HG03521 (cell line): ENCODE data around the gene FAU.
"Not testable (repeated sequence)": the region's sequence is repeated elsewhere in the genome, so short reads cannot be mapped to it uniquely, and the experiment has no call there.

Experiments
- ATAC-seq: cut with Tn5 transposase; IDR thresholded peaks from one replicate; pipeline ENCODE4 v1.9.1; 2021; ENCODE audit warnings: mild to moderate bottlenecking, moderate library complexity; ENCODE audit not compliant: unreplicated experiment

Gene FAU

GRCh38 chr11:65121865-65122696 is at the start of gene FAU, which contains the start of gene MRPL49:
FAU (minus strand) TSS chr11:65122134; CDS start chr11:65121813, 321 bp downstream.
MRPL49 (plus strand) TSS chr11:65122321; CDS start chr11:65122347, 26 bp downstream.
- ATAC-seq, result peak; percentile 72

GRCh38 chr11:65170058-65170534 is 48.2 kb upstream of the FAU start, which contains the start of gene SPDYC:
SPDYC (plus strand) TSS chr11:65170233; CDS start chr11:65171358, 1,125 bp downstream.
- ATAC-seq, result no peak

GRCh38 chr11:65169164-65169641 is 47.3 kb upstream of the FAU start:
- ATAC-seq, result no peak

- ATAC-seq, result no peak
These were observed 45.7 kb upstream of the FAU start for GRCh38 chr11:65167656-65168055.

GRCh38 chr11:65166893-65167292 is 45.0 kb upstream of the FAU start:
- ATAC-seq, result no peak

- no peak for ATAC-seq
These were observed 43.7 kb upstream of the FAU start for GRCh38 chr11:65165410-65166317.

GRCh38 chr11:65163684-65164083 is 41.8 kb upstream of the FAU start:
- ATAC-seq, result no peak

- ATAC-seq, result no peak
These were observed 38.7 kb upstream of the FAU start for GRCh38 chr11:65160643-65161042.

GRCh38 chr11:65159012-65159411 is 37.1 kb upstream of the FAU start:
- no peak for ATAC-seq

GRCh38 chr11:65157336-65157735 is 35.4 kb upstream of the FAU start:
- no peak for ATAC-seq

- no peak for ATAC-seq
These were observed 35.0 kb upstream of the FAU start for GRCh38 chr11:65156926-65157325.

GRCh38 chr11:65156256-65156655 is 34.3 kb upstream of the FAU start:
- ATAC-seq, result no peak

GRCh38 chr11:65152122-65152521 is 30.2 kb upstream of the FAU start:
- no peak for ATAC-seq

GRCh38 chr11:65151331-65151899 is 29.5 kb upstream of the FAU start:
- ATAC-seq, result no peak

- ATAC-seq, result no peak
These were observed 28.8 kb upstream of the FAU start for GRCh38 chr11:65150509-65151299.

GRCh38 chr11:65150131-65150508 is 28.2 kb upstream of the FAU start:
- ATAC-seq, result not testable (repeated sequence)

- ATAC-seq, result no peak
These were observed 26.7 kb upstream of the FAU start for GRCh38 chr11:65148657-65149056.

GRCh38 chr11:65147352-65148075 is 25.6 kb upstream of the FAU start:
- no peak for ATAC-seq

- no peak for ATAC-seq
These were observed 20.1 kb upstream of the FAU start for GRCh38 chr11:65141896-65142494.
